ENCODE results near the gene JMJD8.
A peak's percentile ranks its signal among the peaks of the same experiment; 100 is the strongest.

JMJD8 gene

DNA sequence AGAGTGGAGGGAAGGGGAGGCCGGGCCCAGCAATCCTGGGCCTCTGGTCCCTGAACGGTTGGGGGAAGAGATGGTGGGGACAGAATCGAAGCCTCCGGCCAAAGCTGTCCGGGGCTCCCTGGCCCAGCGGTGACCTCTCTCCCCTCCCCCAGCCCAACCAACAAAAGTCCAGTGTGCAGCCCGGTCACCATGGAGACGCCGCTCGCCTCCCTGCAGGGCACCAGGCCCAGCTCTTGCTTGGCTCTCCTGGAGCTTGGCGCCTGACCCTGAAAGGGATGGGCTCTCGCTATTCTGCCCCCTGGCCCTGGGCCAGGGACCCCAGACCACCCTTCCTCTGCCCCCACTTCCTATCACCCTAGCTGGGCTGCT lies 32.0 kb upstream of the JMJD8 start:
- Histone ChIP-seq H3K36me3 (ENCODE audit: low read length) (no peaks in the 10 kb centered on the region), H2AFZ (ENCODE audit: low read depth, low read length, severe bottlenecking) (no peak overlapping the region), H3K4me3 (ENCODE audit: insufficient read depth, low read length, poor library complexity, severe bottlenecking) (no peak overlapping the region), H3K79me2 (ENCODE audit: insufficient read depth, low read length) (no peaks in the 10 kb centered on the region), H3K27ac (ENCODE audit: low read depth, low read length) (no peak overlapping the region), H4K20me1 (ENCODE audit: low read depth, low read length) (no peaks in the 10 kb centered on the region), H3K4me2 (ENCODE audit: low read depth, low read length, poor library complexity, severe bottlenecking) (no peak overlapping the region), H3K27me3 (ENCODE audit: low read length) (no peaks in the 10 kb centered on the region), H3K9ac (ENCODE audit: low read length) (no peak overlapping the region), H3K9me2 (replicated peaks; ENCODE audit: insufficient read depth, low read length) (no peaks in the 10 kb centered on the region), H3K9me3 (ENCODE audit: insufficient read depth, low read length) (no peaks in the 10 kb centered on the region), H3F3A (ENCODE audit: insufficient read depth) (0 out of 2 replicates have a peak, but pooled peaks cover 3% of the 10 kb centered on the region)
- TF ChIP-seq EZH2phosphoT487 (conservative IDR thresholded peaks at IDR 0.05; ENCODE audit: low read length) = no peak
- TF ChIP-seq, protein P1, sequence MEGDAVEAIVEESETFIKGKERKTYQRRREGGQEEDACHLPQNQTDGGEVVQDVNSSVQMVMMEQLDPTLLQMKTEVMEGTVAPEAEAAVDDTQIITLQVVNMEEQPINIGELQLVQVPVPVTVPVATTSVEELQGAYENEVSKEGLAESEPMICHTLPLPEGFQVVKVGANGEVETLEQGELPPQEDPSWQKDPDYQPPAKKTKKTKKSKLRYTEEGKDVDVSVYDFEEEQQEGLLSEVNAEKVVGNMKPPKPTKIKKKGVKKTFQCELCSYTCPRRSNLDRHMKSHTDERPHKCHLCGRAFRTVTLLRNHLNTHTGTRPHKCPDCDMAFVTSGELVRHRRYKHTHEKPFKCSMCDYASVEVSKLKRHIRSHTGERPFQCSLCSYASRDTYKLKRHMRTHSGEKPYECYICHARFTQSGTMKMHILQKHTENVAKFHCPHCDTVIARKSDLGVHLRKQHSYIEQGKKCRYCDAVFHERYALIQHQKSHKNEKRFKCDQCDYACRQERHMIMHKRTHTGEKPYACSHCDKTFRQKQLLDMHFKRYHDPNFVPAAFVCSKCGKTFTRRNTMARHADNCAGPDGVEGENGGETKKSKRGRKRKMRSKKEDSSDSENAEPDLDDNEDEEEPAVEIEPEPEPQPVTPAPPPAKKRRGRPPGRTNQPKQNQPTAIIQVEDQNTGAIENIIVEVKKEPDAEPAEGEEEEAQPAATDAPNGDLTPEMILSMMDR (IDR thresholded peaks at IDR 0.05; ENCODE audit: insufficient read depth, low read length, poor library complexity, severe bottlenecking) = no peak

DNA sequence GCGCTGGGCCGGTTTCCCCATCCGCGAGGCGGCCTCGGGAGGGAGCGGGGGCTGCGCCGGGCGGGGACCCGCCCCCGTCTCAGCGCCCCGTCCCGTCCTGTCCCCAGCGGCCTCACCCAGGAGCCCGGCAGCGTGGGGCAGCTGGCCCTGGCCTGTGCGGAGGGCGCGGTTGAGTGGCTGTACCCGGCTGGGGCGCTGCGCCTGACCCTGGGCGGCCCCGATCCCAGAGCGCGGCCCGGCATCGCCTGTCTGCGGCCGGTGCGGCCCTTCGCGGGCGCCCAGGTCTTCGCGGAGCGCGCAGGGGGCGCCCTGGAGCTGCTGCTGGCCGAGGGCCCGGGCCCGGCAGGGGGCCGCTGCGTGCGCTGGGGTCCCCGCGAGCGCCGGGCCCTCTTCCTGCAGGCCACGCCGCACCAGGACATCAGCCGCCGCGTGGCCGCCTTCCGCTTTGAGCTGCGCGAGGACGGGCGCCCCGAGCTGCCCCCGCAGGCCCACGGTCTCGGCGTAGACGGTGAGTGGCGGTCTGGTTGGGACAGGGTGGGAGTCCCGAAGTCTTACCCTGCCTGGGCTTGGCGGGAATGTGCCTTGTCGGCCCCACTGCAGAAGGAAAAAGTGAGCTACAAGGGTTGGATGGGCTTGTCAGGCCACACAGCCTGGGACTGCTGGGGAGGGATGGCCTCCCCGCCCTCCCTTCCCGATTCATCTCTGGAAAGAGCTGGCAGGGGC lies 31.5 kb upstream of the JMJD8 start:
- Histone ChIP-seq H3K27me3 (ENCODE audit: low read length) (no peaks in the 10 kb centered on the region), H3K79me2 (ENCODE audit: insufficient read depth, low read length) (no peaks in the 10 kb centered on the region), H3K4me3 (ENCODE audit: insufficient read depth, low read length, poor library complexity, severe bottlenecking) (peak overlapping the region; percentile 36), H3F3A (ENCODE audit: insufficient read depth) (0 out of 2 replicates have a peak, but pooled peaks cover 3% of the 10 kb centered on the region), H3K36me3 (ENCODE audit: low read length) (no peaks in the 10 kb centered on the region), H2AFZ (ENCODE audit: low read depth, low read length, severe bottlenecking) (no peak overlapping the region), H3K9me2 (replicated peaks; ENCODE audit: insufficient read depth, low read length) (no peaks in the 10 kb centered on the region), H4K20me1 (ENCODE audit: low read depth, low read length) (no peaks in the 10 kb centered on the region), H3K9me3 (ENCODE audit: insufficient read depth, low read length) (no peaks in the 10 kb centered on the region), H3K9ac (ENCODE audit: low read length) (peak overlapping the region; percentile 35; the same call in 1 of the 2 replicates), H3K27ac (ENCODE audit: low read depth, low read length) (no peak overlapping the region), H3K4me2 (ENCODE audit: low read depth, low read length, poor library complexity, severe bottlenecking) (peak overlapping the region; percentile 44)
- TF ChIP-seq, protein P1 (IDR thresholded peaks at IDR 0.05; ENCODE audit: insufficient read depth, low read length, poor library complexity, severe bottlenecking) = no peak
- no peak for TF ChIP-seq EZH2phosphoT487 (conservative IDR thresholded peaks at IDR 0.05; ENCODE audit: low read length)

DNA sequence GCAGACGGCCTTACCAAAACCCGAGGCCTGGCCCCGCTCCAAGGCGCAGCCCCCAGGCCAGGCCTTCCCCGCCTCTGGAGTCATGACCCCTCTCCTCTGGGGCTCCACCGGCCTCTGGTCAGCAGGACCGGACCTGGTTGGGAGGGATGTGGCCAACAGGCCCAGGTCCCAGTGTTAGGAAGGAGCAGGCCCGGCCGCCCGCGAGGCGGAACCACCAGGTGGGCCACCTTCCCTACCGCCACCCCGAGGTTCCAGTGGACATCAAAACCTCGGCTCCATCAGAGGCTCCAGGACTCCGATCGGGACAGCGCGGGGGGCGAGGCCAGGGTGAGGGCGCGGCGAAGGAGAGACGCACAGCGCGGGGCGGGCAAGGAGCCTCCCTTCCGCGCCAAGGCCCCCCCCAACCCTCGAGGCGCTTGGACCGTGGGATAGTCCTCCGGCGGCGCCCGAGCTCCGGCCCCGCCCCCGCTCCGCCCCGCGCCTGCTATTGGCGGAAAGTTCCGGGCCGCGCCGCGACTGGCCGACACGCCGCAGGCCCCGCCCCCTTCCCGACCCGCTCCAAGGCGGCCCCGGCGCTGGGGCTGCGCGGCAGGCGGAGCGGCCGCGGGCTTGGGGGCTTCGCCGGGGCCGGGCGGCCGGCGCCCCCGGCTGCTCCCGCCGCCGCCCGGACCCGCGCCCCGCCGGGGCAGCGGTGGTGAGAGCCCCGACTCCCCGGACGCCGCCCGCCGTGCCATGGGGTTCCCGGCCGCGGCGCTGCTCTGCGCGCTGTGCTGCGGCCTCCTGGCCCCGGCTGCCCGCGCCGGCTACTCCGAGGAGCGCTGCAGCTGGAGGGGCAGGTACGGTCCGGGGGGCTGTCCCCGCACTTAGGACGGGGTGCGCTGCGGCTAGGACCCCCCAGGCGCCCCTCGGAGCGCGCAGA lies 30.7 kb upstream of the JMJD8 start, which contains the start of gene METRN:
Gene METRN, plus strand, starts transcription at position 561 of the 919 bp plus-strand sequence. Its CDS starts 172 bp downstream, at position 733.
- Histone ChIP-seq H3F3A (ENCODE audit: insufficient read depth) (no peaks in the 10 kb centered on the region), H3K9me3 (ENCODE audit: insufficient read depth, low read length) (no peaks in the 10 kb centered on the region), H3K9me2 (replicated peaks; ENCODE audit: insufficient read depth, low read length) (no peaks in the 10 kb centered on the region), H3K4me2 (ENCODE audit: low read depth, low read length, poor library complexity, severe bottlenecking) (peak within 1 kb of the TSS; percentile 44), H3K27ac (ENCODE audit: low read depth, low read length) (no peak within 1 kb of the TSS), H3K4me3 (ENCODE audit: insufficient read depth, low read length, poor library complexity, severe bottlenecking) (peak within 1 kb of the TSS; percentile 36), H2AFZ (ENCODE audit: low read depth, low read length, severe bottlenecking) (no peak within 1 kb of the TSS), H3K27me3 (ENCODE audit: low read length) (no peaks in the 10 kb centered on the region), H3K9ac (ENCODE audit: low read length) (peak within 1 kb of the TSS; percentile 35; the same call in 1 of the 2 replicates), H3K36me3 (ENCODE audit: low read length) (no peaks in the 10 kb centered on the region), H4K20me1 (ENCODE audit: low read depth, low read length) (no peaks in the 10 kb centered on the region), H3K79me2 (ENCODE audit: insufficient read depth, low read length) (no peaks in the 10 kb centered on the region)
- TF ChIP-seq, protein P1 (IDR thresholded peaks at IDR 0.05; ENCODE audit: insufficient read depth, low read length, poor library complexity, severe bottlenecking) = no peak
- TF ChIP-seq EZH2phosphoT487 (conservative IDR thresholded peaks at IDR 0.05; ENCODE audit: low read length) = no peak

Data from SU-DHL-6 (cell line).